Thyroid gland (tissue), 4 donors: ENCODE data around the gene SOCS1. TPM values are rescaled to one million over a fixed set of nuclear protein-coding genes. Genes with fewer than 3 reads are reported as not detected.

ENCODE experiments used
- DNase-seq, 2 donors: peaks; one replicate each; pipeline ENCODE4 v3.0.0-alpha.2; 2019
- H3K27ac ChIP-seq, 3 donors: fragments of 200-600 bp; sonication (generic); 1 replicate in 2 of 3; 2 replicates in 1 of 3; pipeline ENCODE4 v1.5.1; 2016 to 2019; ENCODE audit warnings: mild to moderate bottlenecking in 1 of 3, moderate library complexity in 1 of 3
- H3K27me3 ChIP-seq: fragments of 200-600 bp; sonication (generic); one replicate; pipeline ENCODE4 v1.5.1; 2019
- H3K36me3 ChIP-seq, 2 donors: fragments of 200-600 bp; sonication (generic); one replicate each; pipeline ENCODE4 v1.5.1; 2016 to 2019
- H3K4me1 ChIP-seq, 2 donors: fragments of 200-600 bp; sonication (generic); one replicate each; pipeline ENCODE4 v1.5.1; 2017 to 2019
- H3K4me3 ChIP-seq, 3 donors: fragments of 200-600 bp; sonication (generic); replicated peaks in 1 of 3; 1 replicate in 2 of 3; 2 replicates in 1 of 3; pipeline ENCODE4 v1.5.1; 2016; ENCODE audit warnings: mild to moderate bottlenecking in 1 of 3
- H3K9me3 ChIP-seq: fragments of 200-600 bp; sonication (generic); one replicate; pipeline ENCODE4 v1.5.1; 2017
- CTCF ChIP-seq, 6 experiments: fragments of 200-600 bp in 3 of 6; fragments of 450-650 bp in 3 of 6; sonication (generic) in 3 of 6; IDR thresholded peaks; one replicate each; pipeline ENCODE4 v1.5.1; 2016 to 2019; ENCODE audit warnings: antibody characterized with exemption in 6 of 6, mild to moderate bottlenecking in 2 of 6, inconsistent platforms in 1 of 6, moderate library complexity in 1 of 6
- POLR2A ChIP-seq, 2 donors: fragments of 450-650 bp; IDR thresholded peaks; one replicate each; pipeline ENCODE4 v1.6.1; 2017; ENCODE audit warnings: antibody characterized with exemption in 2 of 2, mild to moderate bottlenecking in 2 of 2, moderate library complexity in 1 of 2
- WGBS, 2 donors: methylation state at CpG; one replicate each; pipeline ENCODE4 v1.1.5; 2017; 5-methylcytosine and 5-hydroxymethylcytosine counted together
- intact Hi-C: fragments of 100-400 bp; cut with DNase I; formaldehyde crosslinking; loops from one replicate; pipeline ENCODE4 v1.15.1; 2023
- total RNA-seq, 4 donors: library from RNA; depleted of rRNA; stranded (reverse); fragments of >200 nt; gene quantifications; one replicate each; pipeline ENCODE4 v1.2.3, GENCODE V29; 2016

SOCS1 gene
- total RNA-seq, 4 donors from 2014 or later: 2.4 to 11.3 (median 6.2) TPM

- no peak overlapping the region for H3K27ac ChIP-seq
- no peak overlapping the region for H3K4me3 ChIP-seq
- DNase-seq: no peak
- H3K36me3 ChIP-seq: no peaks in the 10 kb centered on the region
- no peaks in the 10 kb centered on the region for H3K27me3 ChIP-seq
- H3K4me1 ChIP-seq: peaks cover 0 to 5% of the 10 kb centered on the region in 2 donors
- intact Hi-C loops: no loop called here
- no peak for TF ChIP-seq CTCF (IDR thresholded peaks at IDR 0.05)
- no peak for TF ChIP-seq POLR2A (IDR thresholded peaks at IDR 0.05)
- 87 to 92% methylated on average over 7 of the region's 7 CpGs for WGBS, 2 donors
- H3K9me3 ChIP-seq: no peaks in the 10 kb centered on the region
Measured at GRCh38 chr16:11213799-11214198, 42.2 kb downstream of the SOCS1 start.

DNA sequence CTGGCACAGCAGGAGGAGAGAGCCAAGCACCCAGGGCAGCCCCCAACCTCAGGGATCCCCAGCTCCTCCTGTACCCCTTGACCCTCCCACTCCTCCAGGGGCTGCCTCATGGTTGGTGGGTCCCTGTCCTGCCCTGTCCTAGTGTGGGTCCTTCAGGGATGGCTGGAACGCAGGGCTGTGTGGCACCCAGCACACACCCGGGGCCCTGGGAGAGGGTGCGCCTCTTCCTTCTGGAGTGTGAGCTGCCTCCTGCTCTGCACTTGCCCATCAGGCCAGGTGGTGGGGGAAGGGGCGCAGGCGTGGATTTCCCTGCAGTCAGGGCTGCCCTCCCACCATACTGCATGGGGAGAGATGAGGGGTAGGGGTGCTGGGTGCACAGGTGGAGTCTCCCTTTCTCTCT lies 42.6 kb downstream of the SOCS1 start:
- 94 to 100% methylated on average over 2 to 3 of the region's 5 CpGs for WGBS, 2 donors

DNA sequence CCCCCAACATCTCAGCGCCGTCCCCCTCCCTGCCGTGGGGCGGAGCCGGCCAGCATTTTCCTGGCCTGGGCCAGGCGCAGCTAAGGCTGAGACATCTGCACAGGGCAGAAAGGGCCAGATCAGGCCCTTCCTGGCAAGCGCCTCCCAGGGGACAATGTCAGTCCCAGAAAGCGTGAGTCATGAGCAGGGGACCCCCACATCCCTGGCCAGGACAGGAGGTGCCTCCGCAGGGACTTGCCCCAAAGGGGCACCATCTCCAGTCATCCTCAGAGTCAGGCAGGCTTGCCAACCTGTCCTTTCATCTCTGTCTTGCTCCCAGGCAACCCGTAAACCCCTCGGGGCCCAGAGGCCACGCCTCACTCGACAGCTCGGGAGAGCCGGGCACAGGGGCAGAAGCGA lies 43.2 kb downstream of the SOCS1 start:
- Histone ChIP-seq H3K36me3 (no peaks in the 10 kb centered on the region), H3K27ac (no peak overlapping the region), H3K4me1 (peaks cover 0 to 5% of the 10 kb centered on the region in 2 donors), H3K27me3 (no peaks in the 10 kb centered on the region), H3K4me3 (no peak overlapping the region), H3K9me3 (no peaks in the 10 kb centered on the region)
- 72 to 100% methylated on average over 3 to 14 of the region's 16 CpGs for WGBS, 2 donors
- intact Hi-C loops: no loop called here
- TF ChIP-seq CTCF (IDR thresholded peaks at IDR 0.05) (no peak), POLR2A (IDR thresholded peaks at IDR 0.05) (no peak)
- no peak for DNase-seq

More for the DNA sequence above, 42.6 kb downstream of the SOCS1 start:
- H3K9me3 ChIP-seq: no peaks in the 10 kb centered on the region
- no peak overlapping the region for H3K4me3 ChIP-seq
- peaks cover 0 to 5% of the 10 kb centered on the region in 2 donors for H3K4me1 ChIP-seq
- H3K27ac ChIP-seq: no peak overlapping the region
- no peaks in the 10 kb centered on the region for H3K27me3 ChIP-seq
- TF ChIP-seq CTCF (IDR thresholded peaks at IDR 0.05) (no peak), POLR2A (IDR thresholded peaks at IDR 0.05) (no peak)
- intact Hi-C loops: no loop called here
- no peak for DNase-seq
- no peaks in the 10 kb centered on the region for H3K36me3 ChIP-seq

DNA sequence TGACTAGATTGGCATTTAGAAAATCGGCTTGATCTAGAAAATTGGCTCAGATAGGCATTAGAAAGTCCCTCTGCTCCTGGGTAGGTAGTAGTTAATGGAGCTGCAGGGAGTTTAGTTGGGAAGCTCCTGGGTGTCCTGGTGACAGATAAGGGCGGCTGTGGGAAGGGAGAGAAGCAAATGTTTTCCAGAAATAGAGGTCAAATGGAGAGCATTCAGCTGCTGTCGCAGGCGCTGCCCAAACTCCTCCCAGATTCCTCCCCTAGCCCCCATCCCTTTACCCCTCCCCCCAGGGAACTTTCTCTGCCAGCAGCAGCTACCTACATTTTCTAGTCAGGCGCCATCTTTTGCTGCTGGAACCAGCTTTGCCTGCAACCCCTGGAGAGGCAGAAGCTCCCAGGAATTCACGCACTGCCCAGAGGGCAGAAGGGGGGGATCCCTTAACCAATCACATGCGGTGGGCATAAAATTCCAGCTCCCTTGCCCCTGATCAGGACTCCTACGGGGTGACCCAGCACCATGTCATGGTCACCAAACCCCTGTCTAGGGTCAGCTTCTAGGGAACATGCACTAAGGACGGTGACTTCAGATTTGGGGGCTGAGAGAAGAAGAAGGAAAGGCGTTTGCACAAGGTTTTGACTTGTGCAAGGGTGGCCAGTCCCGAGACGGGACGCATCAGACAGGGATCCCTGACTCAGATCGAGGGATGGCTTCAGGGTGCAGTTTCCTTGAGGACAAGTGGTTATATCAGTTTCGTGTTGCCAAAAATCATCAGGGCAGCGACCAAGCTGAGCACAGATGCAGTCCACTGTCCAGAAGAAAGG lies 43.8 kb downstream of the SOCS1 start:
- Histone ChIP-seq H3K27me3 (no peaks in the 10 kb centered on the region), H3K27ac (no peak overlapping the region), H3K36me3 (no peaks in the 10 kb centered on the region), H3K9me3 (no peaks in the 10 kb centered on the region), H3K4me1 (peaks cover 0 to 5% of the 10 kb centered on the region in 2 donors), H3K4me3 (no peak overlapping the region)
- no peak for DNase-seq
- no peak for TF ChIP-seq POLR2A (IDR thresholded peaks at IDR 0.05)
- TF ChIP-seq CTCF (IDR thresholded peaks at IDR 0.05): no peak
- WGBS, 2 donors: 71 to 77% methylated on average over 14 to 16 of the region's 16 CpGs
- intact Hi-C loops: no loop called here
